GM19463 (cell line): ENCODE data around the gene B3GNT3.

ENCODE experiments used
- ATAC-seq: cut with Tn5 transposase; IDR thresholded peaks from one replicate; pipeline ENCODE4 v1.9.1; 2021; ENCODE audit warnings: mild to moderate bottlenecking, moderate library complexity; ENCODE audit not compliant: unreplicated experiment

The B3GNT3 gene

DNA sequence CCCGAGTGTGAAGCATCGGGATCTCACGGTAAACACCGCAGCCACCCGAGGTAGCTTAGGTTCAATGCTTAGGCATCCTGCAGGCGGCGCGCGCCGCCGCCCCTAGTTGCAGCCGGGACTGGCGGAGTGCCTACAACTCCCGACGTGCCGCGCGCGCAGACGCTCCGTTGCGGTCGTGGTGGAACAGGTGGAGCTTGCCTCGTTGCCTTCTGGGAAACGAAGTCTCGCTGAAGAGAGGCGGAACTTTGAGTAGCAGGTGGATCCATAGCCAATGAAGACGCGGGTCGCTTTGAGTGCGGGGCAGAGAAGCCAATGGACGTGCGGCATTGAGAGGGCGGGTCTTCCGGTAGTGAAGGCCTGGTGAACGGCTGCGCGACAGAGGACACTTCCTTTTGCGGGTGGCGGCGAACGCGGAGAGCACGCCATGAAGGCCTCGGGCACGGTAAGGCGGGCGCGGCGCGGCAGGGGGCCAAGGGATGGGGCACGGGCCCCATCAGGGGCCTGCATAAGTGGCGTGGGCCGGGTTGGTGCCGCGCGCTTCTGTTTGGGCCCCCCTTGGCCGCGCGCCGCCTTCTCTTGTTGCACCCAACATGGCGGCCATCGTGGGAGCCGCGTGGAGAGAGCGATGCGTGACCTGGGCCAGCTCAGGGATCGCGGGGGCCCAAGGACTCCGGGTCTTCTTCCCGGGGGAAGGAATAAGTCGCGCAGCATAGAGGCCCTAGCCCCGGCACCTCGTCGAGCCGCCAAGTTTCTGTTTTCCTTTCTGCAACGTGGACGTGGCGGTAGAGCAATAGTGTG is 64.8 kb downstream of the B3GNT3 start, which contains the start of gene RPL18A:
Gene RPL18A (plus strand): TSS at position 378 of the 798 bp plus-strand sequence. CDS start 47 bp downstream, at position 425.
- peak; percentile 92 for ATAC-seq

DNA sequence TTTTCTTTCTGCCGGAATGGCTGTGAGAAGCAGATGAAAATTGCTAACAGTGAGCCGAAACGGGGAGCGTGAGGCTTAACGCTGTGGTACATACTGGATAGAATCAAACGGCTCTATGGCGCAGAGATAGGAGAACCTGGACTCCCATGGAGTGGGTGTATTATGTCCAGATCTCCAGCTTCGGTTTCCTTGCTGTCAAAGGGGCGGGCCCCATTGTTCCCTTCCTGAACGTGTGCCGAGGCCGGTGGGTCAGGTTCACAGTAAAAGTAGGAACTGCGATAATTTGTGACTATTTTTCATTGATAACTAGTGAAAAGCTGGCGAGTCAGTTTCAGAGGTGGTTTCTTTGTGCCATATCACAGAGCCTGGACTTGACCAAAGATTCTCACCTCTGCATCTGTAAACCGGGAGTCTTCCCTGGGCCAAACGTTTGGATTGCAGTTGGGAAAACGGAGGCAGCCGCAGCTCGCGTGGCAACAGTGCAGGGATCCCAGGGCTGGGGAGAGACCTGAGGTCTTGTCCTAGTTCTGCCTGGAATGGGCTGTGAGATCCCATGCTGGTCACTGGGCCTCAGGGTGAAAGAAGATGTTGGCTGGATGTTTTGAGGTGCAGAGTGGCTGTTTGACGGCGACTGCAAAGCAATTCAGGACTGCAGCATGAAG is 65.5 kb downstream of the B3GNT3 start:
- ATAC-seq, result no peak

DNA sequence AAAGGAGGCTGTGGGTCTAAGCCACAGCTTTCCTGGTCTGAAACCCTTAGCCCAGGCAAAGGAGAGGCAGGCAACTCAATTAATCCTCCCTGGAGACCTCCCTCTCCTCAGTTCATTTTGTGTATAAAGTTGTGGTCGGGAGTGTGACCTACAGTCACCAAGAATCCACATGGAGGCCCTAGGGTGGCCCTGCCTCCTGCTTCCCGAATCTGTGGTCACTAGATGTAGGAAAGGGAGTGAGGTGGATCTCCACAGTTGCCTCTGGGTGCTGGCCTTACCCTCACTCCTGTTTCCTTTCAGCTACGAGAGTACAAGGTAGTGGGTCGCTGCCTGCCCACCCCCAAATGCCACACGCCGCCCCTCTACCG is 66.0 kb downstream of the B3GNT3 start:
- ATAC-seq, result no peak

DNA sequence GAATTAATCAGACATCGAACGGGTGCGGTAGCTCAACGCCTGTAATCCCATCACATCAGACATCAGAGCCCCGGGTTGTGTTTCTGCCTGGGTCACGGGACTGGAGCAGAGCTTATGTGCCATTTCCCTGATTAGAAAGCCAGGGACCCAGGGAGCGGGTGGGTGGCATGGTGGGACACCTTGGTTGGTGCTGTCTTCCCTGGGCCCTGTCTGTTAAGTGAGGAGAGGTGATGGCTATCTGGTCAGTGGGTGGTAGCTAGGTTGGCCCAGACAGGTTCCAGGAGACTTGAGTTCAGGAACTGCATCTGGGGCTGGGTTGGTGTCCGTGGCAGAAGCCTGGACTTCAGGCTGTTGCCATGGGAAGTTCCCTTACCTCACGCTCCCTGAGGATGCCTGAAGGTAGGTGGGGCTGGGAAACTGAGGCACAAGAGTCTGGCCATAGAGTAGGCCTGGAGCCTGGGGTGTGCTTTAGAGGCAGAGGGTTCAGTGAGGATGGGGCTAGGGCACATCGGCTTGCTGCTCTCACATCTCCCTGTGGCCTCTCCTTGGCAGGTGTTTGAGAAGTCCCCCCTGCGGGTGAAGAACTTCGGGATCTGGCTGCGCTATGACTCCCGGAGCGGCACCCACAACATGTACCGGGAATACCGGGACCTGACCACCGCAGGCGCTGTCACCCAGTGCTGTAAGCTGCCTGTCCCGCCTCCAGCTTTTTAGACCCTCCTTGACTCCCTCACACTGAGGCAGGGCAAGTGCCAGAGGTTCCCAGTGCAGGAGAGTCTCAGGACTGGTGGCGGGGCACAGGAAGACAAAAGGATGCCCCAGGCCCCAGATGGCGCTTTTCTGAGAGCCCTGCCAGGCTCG is 66.8 kb downstream of the B3GNT3 start:
- ATAC-seq, result no peak

DNA sequence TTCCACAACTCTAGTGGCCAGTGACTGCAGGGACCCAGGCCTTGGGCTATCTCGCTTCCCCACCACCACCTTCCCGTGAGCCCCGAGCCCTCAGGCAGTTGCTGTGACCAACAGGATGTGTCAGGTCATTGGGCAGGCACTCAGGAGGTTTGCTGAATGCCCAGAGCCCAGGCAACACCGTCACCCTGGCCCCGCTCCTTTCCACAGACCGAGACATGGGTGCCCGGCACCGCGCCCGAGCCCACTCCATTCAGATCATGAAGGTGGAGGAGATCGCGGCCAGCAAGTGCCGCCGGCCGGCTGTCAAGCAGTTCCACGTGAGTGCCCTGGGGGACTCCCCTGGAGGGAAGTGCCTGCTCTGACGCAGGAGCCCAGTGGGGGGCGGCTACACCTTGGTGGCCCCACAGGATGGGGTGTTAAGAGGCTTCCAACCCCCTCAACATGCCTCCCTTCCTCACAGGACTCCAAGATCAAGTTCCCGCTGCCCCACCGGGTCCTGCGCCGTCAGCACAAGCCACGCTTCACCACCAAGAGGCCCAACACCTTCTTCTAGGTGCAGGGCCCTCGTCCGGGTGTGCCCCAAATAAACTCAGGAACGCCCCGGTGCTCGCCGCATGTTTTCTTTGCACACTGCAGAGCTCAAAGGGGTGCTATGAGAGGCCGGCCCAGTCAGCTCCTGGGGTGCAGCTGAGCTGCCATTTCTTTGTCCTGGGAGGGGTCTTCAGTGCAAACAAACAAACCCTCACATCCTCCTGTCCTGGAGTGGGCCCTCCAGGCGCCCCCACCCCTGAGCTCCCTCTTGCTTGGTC is 68.0 kb downstream of the B3GNT3 start:
- no peak for ATAC-seq
